Bone marrow (tissue), 2 donors: ENCODE measurements around the gene GDAP1L1.
"Not testable (repeated sequence)": the region's sequence is repeated elsewhere in the genome, so short reads cannot be mapped to it uniquely, and the experiment has no call there.

Source experiments
- DNase-seq, 2 donors: peaks; one replicate each; lab custom pipeline; 2025; lab: John Stamatoyannopoulos, UW

Gene GDAP1L1

GRCh38 chr20:44302736-44303135 lies 55.6 kb downstream of the GDAP1L1 start:
- DNase-seq = no peak

- no peak for DNase-seq
Observed at GRCh38 chr20:44304383-44304782, 57.3 kb downstream of the GDAP1L1 start.

GRCh38 chr20:44306927-44307326 lies 59.8 kb downstream of the GDAP1L1 start:
- DNase-seq = no peak

- no peak for DNase-seq
Observed at GRCh38 chr20:44309763-44310663, 62.9 kb downstream of the GDAP1L1 start.

- peak; percentile 87 to 94 for DNase-seq
Observed at GRCh38 chr20:44310664-44311639, 63.8 kb downstream of the GDAP1L1 start, which contains the start of gene FITM2. TSS of gene FITM2 (minus strand) at chr20:44311202. CDS start at chr20:44311148, 54 bp downstream.

- DNase-seq = no peak
Observed at GRCh38 chr20:44314870-44315269, 67.8 kb downstream of the GDAP1L1 start.

GRCh38 chr20:44319839-44320422 lies 72.8 kb downstream of the GDAP1L1 start:
- no peak for DNase-seq

GRCh38 chr20:44324343-44324742 lies 77.2 kb downstream of the GDAP1L1 start:
- DNase-seq = no peak

GRCh38 chr20:44326391-44327159 lies 79.5 kb downstream of the GDAP1L1 start:
- DNase-seq = no peak

- not testable (repeated sequence) for DNase-seq
Observed at GRCh38 chr20:44327748-44328147, 80.6 kb downstream of the GDAP1L1 start.

- no peak for DNase-seq
Observed at GRCh38 chr20:44328428-44328827, 81.3 kb downstream of the GDAP1L1 start.
